ENCODE measurements around the gene NARS2.

NARS2 gene

GRCh38 chr11:78428773-78429172, 145.9 kb downstream of the NARS2 start:
- DNase-seq, result no peak

DNA sequence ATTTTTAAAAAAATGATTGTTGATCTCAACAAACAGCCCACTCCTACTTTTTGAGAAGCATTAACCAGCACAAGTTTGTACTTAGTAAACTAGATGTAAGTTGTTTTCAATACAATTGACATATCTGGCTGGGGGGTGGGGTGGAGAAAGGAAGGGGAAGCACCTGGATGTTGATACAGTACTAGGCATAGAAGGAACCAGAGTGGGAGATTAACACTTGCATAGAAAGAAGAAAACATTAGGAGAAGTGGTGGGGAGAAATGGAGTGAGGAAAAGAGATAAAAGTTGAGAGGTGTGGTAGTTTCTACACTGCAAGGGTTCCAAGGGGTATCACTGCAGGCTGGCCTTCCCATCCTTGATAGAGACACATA, 146.4 kb downstream of the NARS2 start:
- DNase-seq, result peak; percentile 11

DNA sequence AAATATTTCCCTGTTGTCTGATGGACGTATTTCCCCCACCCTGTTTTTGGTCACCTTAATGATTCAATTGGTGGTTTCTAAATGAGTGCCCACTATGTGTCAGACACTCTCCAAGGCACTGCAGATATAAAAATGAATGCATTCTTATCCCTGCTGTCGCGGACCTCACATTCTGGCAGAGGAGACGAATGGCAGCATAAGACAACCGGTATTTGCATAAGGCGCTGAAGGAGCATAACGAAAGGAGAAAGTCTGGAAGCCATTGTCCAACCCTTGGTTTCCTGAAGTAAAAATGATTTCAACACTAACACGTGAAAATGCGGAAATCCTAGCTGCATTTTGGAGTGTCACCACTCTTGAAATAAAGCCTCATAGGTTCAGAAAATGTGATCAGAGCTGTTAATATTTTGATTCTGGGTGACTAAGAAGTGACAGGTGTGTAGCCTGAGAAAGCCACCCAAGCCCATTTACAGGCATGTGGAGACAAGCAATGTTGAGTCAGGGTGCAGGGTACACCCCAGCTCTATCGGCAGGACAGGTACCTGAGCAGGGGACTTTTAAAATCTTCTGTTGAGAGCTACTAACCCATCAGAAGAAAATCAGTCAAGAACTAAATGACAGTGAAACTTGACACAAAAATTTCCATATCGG, 146.9 kb downstream of the NARS2 start:
- DNase-seq, result peak; percentile 97

GRCh38 chr11:78426845-78427244, 147.8 kb downstream of the NARS2 start:
- peak; percentile 10 for DNase-seq

DNA sequence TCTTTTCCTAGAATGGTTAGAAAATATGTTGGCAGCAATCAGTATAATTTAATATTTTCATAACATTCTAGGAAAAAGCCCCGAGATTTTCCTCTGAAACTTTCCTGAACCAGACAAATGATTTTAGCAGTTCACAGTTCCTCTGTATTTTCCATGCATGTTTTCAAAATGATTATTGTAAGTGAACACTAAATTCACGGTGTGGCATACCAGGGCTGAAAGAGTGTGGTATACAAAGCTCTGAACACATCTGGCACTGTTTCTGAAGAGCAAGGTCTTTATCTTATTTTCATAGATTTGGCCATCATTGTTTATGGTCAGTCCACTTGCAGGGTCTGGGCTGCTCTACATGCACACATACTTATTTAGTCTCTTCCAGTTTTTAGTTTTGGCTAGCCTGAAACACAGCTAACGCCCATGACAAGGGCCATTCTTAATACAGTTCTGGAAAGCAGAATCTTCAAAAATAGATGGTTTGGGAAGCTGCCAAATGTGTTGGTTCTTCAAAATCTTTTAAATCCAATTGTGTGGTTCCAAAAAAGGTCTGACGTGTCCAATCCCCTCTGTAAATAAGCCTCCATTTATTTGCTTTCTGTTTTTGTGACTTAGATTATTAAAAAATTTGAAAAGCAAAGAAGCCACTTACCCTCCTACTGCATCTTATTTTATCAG, 149.1 kb downstream of the NARS2 start:
- peak; percentile 41 for DNase-seq

DNA sequence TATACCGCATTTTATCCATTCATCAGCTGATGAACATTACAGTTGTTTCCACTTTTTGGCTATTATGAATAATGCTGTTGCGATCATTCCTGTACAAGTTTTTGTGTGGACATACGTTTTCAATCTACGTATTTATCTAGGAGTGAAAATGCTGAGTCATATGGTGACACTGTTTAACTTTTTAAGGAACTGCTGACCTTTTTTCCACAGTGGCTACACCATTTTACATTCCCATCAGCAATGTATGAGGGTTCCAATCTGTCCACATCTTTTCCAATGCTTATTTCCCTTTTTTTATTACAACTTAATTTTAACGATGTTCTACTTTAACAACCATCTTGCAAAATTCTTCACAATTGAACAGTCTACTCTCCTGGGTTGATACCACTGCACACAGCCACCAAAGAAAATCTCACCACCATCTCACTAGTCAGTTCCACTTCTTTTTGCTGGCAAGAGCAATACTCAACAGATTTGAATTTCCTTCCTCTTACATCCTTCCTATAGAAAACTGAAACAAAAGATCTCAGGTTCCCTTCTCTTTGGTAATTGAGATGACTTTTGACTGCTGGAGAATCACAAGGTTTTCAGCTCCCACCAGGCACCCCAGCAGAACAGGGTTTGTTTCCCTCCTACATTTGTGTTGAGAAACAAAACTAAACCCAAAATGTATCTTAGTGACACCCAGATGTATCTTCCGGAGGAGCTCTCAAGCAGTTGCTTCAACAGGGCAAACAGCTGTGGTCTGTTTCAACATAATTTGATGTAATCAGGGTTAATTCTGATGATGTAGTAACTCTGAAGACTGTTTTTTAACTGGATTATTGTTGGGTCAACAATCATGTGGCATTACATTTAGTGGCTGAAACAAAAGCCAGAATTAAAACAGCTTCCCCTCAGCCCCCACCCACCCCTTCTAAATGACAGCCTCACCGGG, 150.1 kb downstream of the NARS2 start:
- peak; percentile 99 for DNase-seq

- peak; percentile 16 for DNase-seq
These were observed 151.4 kb downstream of the NARS2 start for GRCh38 chr11:78423241-78423640.

DNA sequence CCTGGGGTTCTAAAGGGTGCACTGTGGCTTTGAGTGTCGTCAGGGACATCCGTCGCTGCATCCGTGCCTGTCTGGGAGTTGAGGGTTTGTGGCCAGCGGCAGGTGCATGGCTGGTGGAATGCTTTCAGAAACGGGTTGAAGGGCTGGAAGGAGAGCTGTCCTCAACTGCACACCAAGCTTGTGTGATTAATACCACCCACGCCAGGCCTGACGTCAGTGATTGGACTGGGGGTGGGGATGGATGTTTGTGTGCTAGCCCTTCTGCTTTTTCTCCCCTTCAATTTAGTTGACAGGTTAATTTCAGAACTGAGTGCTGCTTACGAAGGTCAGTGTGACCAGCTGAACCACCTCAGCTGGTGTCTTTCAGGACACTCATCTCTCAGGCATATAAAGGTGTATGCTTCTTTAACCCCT, 153.9 kb downstream of the NARS2 start:
- DNase-seq, result peak; percentile 98

- DNase-seq, result peak; percentile 69
These were observed 154.4 kb downstream of the NARS2 start for GRCh38 chr11:78420255-78420764.

DNA sequence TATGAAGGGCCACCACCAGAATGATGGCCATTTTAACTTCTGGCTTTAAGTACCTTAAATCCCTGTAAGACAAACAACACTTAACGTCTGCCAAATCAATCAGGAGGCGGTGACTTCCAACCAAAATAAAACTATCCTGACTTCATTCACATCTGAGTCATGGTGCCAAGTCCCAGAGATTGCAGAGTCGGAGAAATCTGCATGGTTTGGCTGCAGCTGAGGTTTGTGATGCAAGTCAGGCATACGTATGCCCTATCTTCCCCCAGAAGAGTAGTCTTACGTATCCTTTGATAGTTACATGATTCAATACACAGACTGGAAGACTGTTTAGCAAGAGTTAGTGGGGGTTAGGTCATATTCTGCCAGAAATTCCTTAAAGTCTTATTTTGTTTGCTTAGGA, 155.3 kb downstream of the NARS2 start:
- peak; percentile 98 for DNase-seq

GRCh38 chr11:78418584-78419211, 156.0 kb downstream of the NARS2 start:
- peak; percentile 44 for DNase-seq

DNA sequence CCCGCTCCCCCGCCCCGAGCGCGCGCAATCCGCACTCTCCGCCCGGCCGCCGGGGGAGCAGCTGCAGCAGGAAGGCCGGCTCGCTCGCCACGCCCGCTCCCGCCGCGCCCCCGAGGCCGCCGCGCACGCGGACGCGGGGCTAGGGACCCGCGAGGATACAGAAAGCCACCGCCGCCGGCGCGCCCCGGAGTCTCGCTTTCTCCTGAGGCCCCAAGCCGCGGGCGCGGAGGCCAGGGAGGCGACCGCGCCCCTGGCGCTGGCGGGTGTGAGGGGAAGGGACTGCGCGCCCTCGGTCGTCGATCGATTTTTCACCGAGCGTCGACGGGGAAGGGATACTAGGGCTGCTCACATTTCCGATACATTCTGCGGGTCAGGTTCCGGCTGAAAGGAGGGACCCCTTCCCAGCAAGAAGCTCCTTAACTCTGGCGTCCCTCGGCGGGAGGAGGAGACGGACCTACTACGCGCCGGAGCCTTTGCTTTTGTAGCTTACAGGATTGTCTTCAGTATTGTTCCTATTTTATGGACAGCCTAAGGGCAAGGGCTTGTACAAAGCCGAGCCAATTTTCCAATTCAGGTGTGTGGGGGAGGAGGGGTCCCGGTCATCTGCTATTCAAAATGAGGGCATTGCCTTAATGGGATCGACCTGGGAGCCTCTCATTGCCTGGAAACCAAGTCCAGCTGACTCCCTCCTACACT, 156.6 kb downstream of the NARS2 start:
- DNase-seq, result peak; percentile 88

GRCh38 chr11:78417175-78417887, 157.3 kb downstream of the NARS2 start, which contains the start of gene GAB2:
Gene GAB2 (minus strand): TSS chr11:78417820. CDS start chr11:78417720, 100 bp downstream.
- DNase-seq, result no peak

DNA sequence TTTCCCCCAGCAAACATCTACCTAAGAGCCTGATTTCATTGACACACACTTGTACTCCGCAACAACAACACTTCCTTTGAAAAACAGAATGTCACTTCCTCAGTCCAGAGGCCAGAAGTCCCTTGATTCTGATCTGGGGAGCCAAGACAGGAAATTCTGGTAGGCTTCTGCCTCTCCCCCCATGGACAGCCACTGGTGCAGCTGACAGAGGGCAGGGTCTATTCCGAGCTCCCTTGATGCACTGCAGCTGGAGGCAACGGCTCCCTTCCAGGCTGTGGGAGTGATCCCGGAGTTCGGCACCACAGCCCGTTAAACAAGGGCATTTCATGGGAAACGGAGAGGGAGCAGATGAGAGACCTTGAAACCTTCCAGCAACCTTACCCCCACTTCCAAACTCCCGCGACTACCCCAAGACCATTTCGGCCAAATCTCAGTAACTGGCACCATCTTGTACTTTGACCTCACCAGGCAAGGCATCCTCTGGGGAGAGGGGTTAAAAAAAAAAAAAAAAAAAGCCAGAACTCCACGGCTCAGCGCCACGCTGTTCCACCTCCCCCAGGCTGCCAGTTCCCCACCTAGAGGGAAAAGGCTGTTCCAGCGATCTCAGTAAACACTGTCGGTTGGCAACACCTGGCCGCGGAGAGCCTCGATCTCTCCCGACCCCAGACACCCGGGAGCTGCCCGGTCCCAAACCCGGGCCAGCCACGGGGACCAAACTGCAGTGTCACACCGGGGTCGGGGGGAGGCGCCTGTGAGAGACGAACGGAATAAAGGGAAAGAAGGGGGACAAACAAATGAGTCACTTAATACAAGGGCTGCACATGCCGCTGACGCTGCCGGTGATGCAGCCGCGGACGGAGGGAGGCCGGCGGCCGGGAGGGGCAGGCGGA, 158.1 kb downstream of the NARS2 start:
- peak; percentile 96 for DNase-seq

DNA sequence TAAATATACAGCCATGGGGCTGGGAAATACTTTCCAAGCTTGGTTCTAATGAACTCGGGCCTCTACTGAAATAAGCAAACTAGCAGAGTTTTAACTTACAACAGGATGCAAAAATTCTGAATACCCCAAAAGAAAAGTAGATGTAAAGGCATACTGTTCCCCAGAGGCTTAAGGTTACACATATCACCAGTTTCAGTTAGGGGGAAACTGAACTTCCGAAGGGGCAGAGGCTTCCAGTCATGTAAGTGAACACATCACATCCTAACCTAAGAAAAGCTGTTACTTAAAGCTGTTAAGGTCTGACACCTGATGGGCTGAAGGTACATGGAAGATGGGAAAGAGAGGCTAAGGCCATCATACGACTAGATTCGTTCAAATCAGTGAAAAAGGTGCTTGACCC, 159.3 kb downstream of the NARS2 start:
- no peak for DNase-seq

GRCh38 chr11:78414321-78415051, 160.2 kb downstream of the NARS2 start:
- no peak for DNase-seq

- DNase-seq, result no peak
These were observed 166.0 kb downstream of the NARS2 start for GRCh38 chr11:78408619-78409018.

- no peak for DNase-seq
These were observed 168.0 kb downstream of the NARS2 start for GRCh38 chr11:78406568-78407196.

GRCh38 chr11:78405805-78406204, 168.9 kb downstream of the NARS2 start:
- DNase-seq, result no peak
